Thyroid gland (tissue), 4 donors: Measurements from ENCODE around the gene PREX1.

Source experiments
- CTCF ChIP-seq, 6 experiments: fragments of 200-600 bp in 3 of 6; fragments of 450-650 bp in 3 of 6; sonication (generic) in 3 of 6; IDR thresholded peaks; one replicate each; pipeline ENCODE4 v1.5.1; 2016 to 2019; ENCODE audit warnings: antibody characterized with exemption in 6 of 6, mild to moderate bottlenecking in 2 of 6, inconsistent platforms in 1 of 6, moderate library complexity in 1 of 6
- POLR2A ChIP-seq, 2 donors: fragments of 450-650 bp; IDR thresholded peaks; one replicate each; pipeline ENCODE4 v1.6.1; 2017; ENCODE audit warnings: antibody characterized with exemption in 2 of 2, mild to moderate bottlenecking in 2 of 2, moderate library complexity in 1 of 2

DNA sequence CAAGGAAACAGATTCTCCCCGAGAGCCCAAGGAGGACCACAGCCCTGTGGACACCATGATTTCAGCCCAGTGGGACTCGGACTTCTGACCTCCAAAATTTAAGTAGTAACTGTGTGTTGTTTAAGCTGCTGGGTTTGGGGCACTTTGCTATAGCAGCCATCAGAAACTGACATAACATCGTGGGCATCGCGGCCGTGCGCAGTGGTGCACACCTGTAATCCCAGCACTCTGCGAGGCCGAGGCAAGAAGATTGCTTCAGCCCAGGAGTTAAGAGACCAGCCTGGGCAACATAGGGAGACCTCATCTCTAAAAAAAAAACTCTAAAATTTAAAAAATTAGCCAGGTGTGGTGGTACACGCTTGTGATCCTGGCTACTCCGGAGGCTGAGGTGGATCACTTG lies 175.8 kb downstream of the PREX1 start:
- TF ChIP-seq POLR2A (IDR thresholded peaks at IDR 0.05) (no peak), CTCF (IDR thresholded peaks at IDR 0.05) (no peak)
